ENCODE measurements around the gene GRIK4. TPM values are rescaled to one million over a fixed set of nuclear protein-coding genes. Genes with fewer than 3 reads are reported as not detected.

The GRIK4 gene
- total and polyA plus RNA-seq, 2 of the 4 experiments (the other 2 are of a cell fraction), result 0.18 to 0.38 TPM

- Histone ChIP-seq H3K27me3 (ENCODE audit: control insufficient read depth, insufficient read depth, low read length) (peaks cover 31% of the 10 kb centered on the region), H4K91ac (ENCODE audit: insufficient read depth, low read depth, low read length) (no peak overlapping the region), H3K4ac (ENCODE audit: low read depth, low read length) (no peak overlapping the region), H3K4me3 (ENCODE audit: insufficient read depth, low read depth, low read length) (no peak overlapping the region), H4K8ac (ENCODE audit: low read depth in 2 of 2, low read length in 2 of 2) (no peak overlapping the region), H3K9me1 (ENCODE audit: insufficient read depth, low read length) (no peaks in the 10 kb centered on the region), H3K36me3 (ENCODE audit: control insufficient read depth, insufficient read depth, low read length) (no peaks in the 10 kb centered on the region), H3K4me2 (ENCODE audit: low read depth, low read length) (no peak overlapping the region), H2BK120ac (ENCODE audit: low read depth, low read length) (no peak overlapping the region), H3K79me1 (ENCODE audit: low read depth in 1 of 2, low read length in 2 of 2) (no peaks in the 10 kb centered on the region), H3K9ac (ENCODE audit: low read depth, low read length) (no peak overlapping the region), H3K9me3 (ENCODE audit: control insufficient read depth, insufficient read depth, low read length) (peaks cover 2% of the 10 kb centered on the region; the same call in 1 of the 2 replicates), H2AFZ (replicated peaks; ENCODE audit: low read length, poor library complexity) (no peak overlapping the region), H2BK15ac (ENCODE audit: low read depth, low read length) (no peak overlapping the region), H3K4me1 (ENCODE audit: control insufficient read depth, insufficient read depth, low read length) (no peaks in the 10 kb centered on the region), H3K18ac (ENCODE audit: low read depth, low read length) (no peak overlapping the region), H3K14ac (replicated peaks; ENCODE audit: low read depth, low read length) (no peak overlapping the region), H2BK20ac (ENCODE audit: low read depth, low read length) (no peak overlapping the region), H3K23ac (ENCODE audit: low read depth, low read length) (no peak overlapping the region), H3K27ac (ENCODE audit: insufficient read depth, low read length) (no peak overlapping the region), H2AK5ac (ENCODE audit: low read depth, low read length) (no peak overlapping the region), H4K5ac (ENCODE audit: low read depth, low read length) (no peak overlapping the region), H2BK5ac (ENCODE audit: low read depth, low read length, poor library complexity, severe bottlenecking) (no peak overlapping the region), H2AK9ac (replicated peaks; ENCODE audit: low read depth, low read length, poor library complexity) (no peak overlapping the region), H3K56ac (ENCODE audit: extremely low read depth, insufficient read depth, low read length) (no peak overlapping the region), H4K20me1 (ENCODE audit: insufficient read depth, low read length) (no peaks in the 10 kb centered on the region)
- WGBS, 2 experiments (ENCODE audit: extremely low coverage in 2 of 2, insufficient read length in 1 of 2), result no CpG with 5 or more reads among the region's 9 CpGs
- ChIA-PET POLR2A (ENCODE audit: unreplicated experiment) (no interaction called here), CTCF (no interaction called here)
- ATAC-seq (ENCODE audit: low read depth) (no peak), DNase-seq (no peak)
- no peak for TF ChIP-seq MAFK (IDR thresholded peaks at IDR 0.05; ENCODE audit: low read depth, low read length)
- no peak for TF ChIP-seq RAD21 (IDR thresholded peaks at IDR 0.05; ENCODE audit: low read length)
- TF ChIP-seq USF2 (IDR thresholded peaks at IDR 0.05; ENCODE audit: low read depth, low read length), result no peak
- TF ChIP-seq CTCF (conservative IDR thresholded peaks at IDR 0.05; ENCODE audit: low read depth, low read length), result no peak
- no peak for TF ChIP-seq MAZ (IDR thresholded peaks at IDR 0.05; ENCODE audit: borderline replicate concordance, low read depth, low read length)
- TF ChIP-seq ELK1 (IDR thresholded peaks at IDR 0.05; ENCODE audit: borderline replicate concordance, low read depth, low read length), result no peak
- no peak for TF ChIP-seq RCOR1 (IDR thresholded peaks at IDR 0.05; ENCODE audit: insufficient replicate concordance, low read length)
- no peak for TF ChIP-seq RFX5 (IDR thresholded peaks at IDR 0.05; ENCODE audit: low read depth, low read length)
- TF ChIP-seq FOS (IDR thresholded peaks at IDR 0.05; ENCODE audit: low read depth, low read length), result no peak
- TF ChIP-seq MXI1 (IDR thresholded peaks at IDR 0.05; ENCODE audit: borderline replicate concordance, low read depth, low read length), result no peak
- no peak for TF ChIP-seq POLR2A (IDR thresholded peaks at IDR 0.05; ENCODE audit: low read depth, low read length)
- TF ChIP-seq BHLHE40 (IDR thresholded peaks at IDR 0.05; ENCODE audit: low read depth, low read length), result no peak
- dilution Hi-C loops (cut with HindIII; ENCODE audit: low sequenced_read_pairs, unreplicated experiment), result no loop called here
- in situ Hi-C loops (cut with MboI; ENCODE audit: low sequenced_read_pairs), result no loop called here
- BruUV-seq (replicated peaks), result no TSS peak
- intact Hi-C loops (cut with micrococcal nuclease), result no loop called here
Measured at GRCh38 chr11:120794748-120795147, 283.2 kb downstream of the GRIK4 start.
